Esophagus (tissue), 2 donors: ENCODE data around the gene SMIM12. TPM values are rescaled to one million over a fixed set of nuclear protein-coding genes. Genes with fewer than 3 reads are reported as not detected.
A peak's percentile ranks its signal among the peaks of the same experiment; 100 is the strongest.

Experiments
- H3K27ac ChIP-seq, 2 donors: one replicate each; pipeline ENCODE4 v1.5.1; 2013; ENCODE audit warnings: low read depth in 2 of 2, mild to moderate bottlenecking in 2 of 2, inconsistent platforms in 1 of 2, low read length in 1 of 2, moderate library complexity in 1 of 2
- H3K27me3 ChIP-seq, 2 donors: one replicate each; pipeline ENCODE4 v1.6.1; 2013; ENCODE audit warnings: low read length in 2 of 2, control low read depth in 1 of 2, mild to moderate bottlenecking in 1 of 2; ENCODE audit not compliant: insufficient read depth in 2 of 2, control insufficient read depth in 1 of 2
- H3K36me3 ChIP-seq, 2 donors: one replicate each; pipeline ENCODE4 v1.6.1; 2013; ENCODE audit warnings: low read length in 1 of 2; ENCODE audit not compliant: control insufficient read depth in 2 of 2, insufficient read depth in 2 of 2
- H3K4me1 ChIP-seq, 2 donors: one replicate each; pipeline ENCODE4 v1.6.1; 2013; ENCODE audit warnings: low read length in 1 of 2; ENCODE audit not compliant: control insufficient read depth in 2 of 2, insufficient read depth in 2 of 2
- H3K4me3 ChIP-seq, 2 donors: one replicate each; pipeline ENCODE4 v1.5.1; 2013; ENCODE audit warnings: low read length in 2 of 2, mild to moderate bottlenecking in 2 of 2, low read depth in 1 of 2, moderate library complexity in 1 of 2
- H3K9me3 ChIP-seq, 2 donors: one replicate each; pipeline ENCODE4 v1.6.1; 2013; ENCODE audit warnings: mild to moderate bottlenecking in 2 of 2, low read depth in 1 of 2, low read length in 1 of 2, moderate library complexity in 1 of 2; ENCODE audit not compliant: control insufficient read depth in 2 of 2, insufficient read depth in 1 of 2
- WGBS, 2 donors: extraction: QIAGEN DNeasy Blood & Tissue Kit; methylation state at CpG; one replicate each; pipeline ENCODE4 v1.1.7; 2013; 5-methylcytosine and 5-hydroxymethylcytosine counted together
- polyA plus RNA-seq, 2 donors: library from polyadenylated mRNA; stranded (reverse); fragments of 200-250 nt; gene quantifications; one replicate each; pipeline ENCODE4 v1.2.3, GENCODE V29; 2013
- donor health status: healthy with polysubstance abuse.
- donor health status: Bipolar disorder and iron deficiency.

The SMIM12 gene
- polyA plus RNA-seq: 10 to 100 TPM in 1 of 2 donors, 1 to 10 TPM in 1; 8.4 to 43.4 TPM

GRCh38 chr1:34859446-34860200 is at the start of gene SMIM12:
Gene SMIM12, minus strand, starts transcription at chr1:34859749. Its CDS starts 3,772 bp downstream, at chr1:34855977.
- 1 to 2% methylated on average over 46 to 47 of the region's 47 CpGs for WGBS, 2 donors
- no peaks in the 10 kb centered on the region for H3K27me3 ChIP-seq

GRCh38 chr1:34908369-34908768 is 48.8 kb upstream of the SMIM12 start:
- 57 to 61% methylated on average over 3 of the region's 3 CpGs for WGBS, 2 donors
- H3K27me3 ChIP-seq: no peaks in the 10 kb centered on the region
- H3K36me3 ChIP-seq: no peaks in the 10 kb centered on the region
- no peaks in the 10 kb centered on the region for H3K9me3 ChIP-seq
- no peak overlapping the region for H3K27ac ChIP-seq
- H3K4me3 ChIP-seq: no peak overlapping the region
- no peaks in the 10 kb centered on the region for H3K4me1 ChIP-seq

More at GRCh38 chr1:34859446-34860200, at the start of gene SMIM12:
- H3K27ac ChIP-seq: peak within 1 kb of the TSS; percentile 84 to 94
- H3K4me3 ChIP-seq: peak within 1 kb of the TSS; percentile 90 to 95
- peaks cover 8 to 10% of the 10 kb centered on the region in 2 donors for H3K36me3 ChIP-seq
- H3K9me3 ChIP-seq: no peaks in the 10 kb centered on the region
- H3K4me1 ChIP-seq: peaks cover 0 to 12% of the 10 kb centered on the region in 2 donors

- Histone ChIP-seq H3K36me3 (no peaks in the 10 kb centered on the region), H3K27ac (no peak overlapping the region), H3K27me3 (no peaks in the 10 kb centered on the region), H3K4me3 (no peak overlapping the region), H3K4me1 (no peaks in the 10 kb centered on the region), H3K9me3 (no peaks in the 10 kb centered on the region)
- 59 to 63% methylated on average over 5 of the region's 5 CpGs for WGBS, 2 donors
These were observed 48.0 kb upstream of the SMIM12 start for GRCh38 chr1:34907487-34908090.

GRCh38 chr1:34906756-34907155 is 47.2 kb upstream of the SMIM12 start:
- H3K9me3 ChIP-seq: no peaks in the 10 kb centered on the region
- H3K4me3 ChIP-seq: no peak overlapping the region
- WGBS, 2 donors: 56 to 57% methylated on average over 4 of the region's 4 CpGs
- H3K4me1 ChIP-seq: no peaks in the 10 kb centered on the region
- no peaks in the 10 kb centered on the region for H3K36me3 ChIP-seq
- no peaks in the 10 kb centered on the region for H3K27me3 ChIP-seq
- H3K27ac ChIP-seq: no peak overlapping the region

GRCh38 chr1:34906222-34906621 is 46.7 kb upstream of the SMIM12 start:
- WGBS, 2 donors: 81 to 92% methylated on average over 1 of the region's 1 CpG
- H3K27ac ChIP-seq: no peak overlapping the region
- H3K4me3 ChIP-seq: no peak overlapping the region
- no peaks in the 10 kb centered on the region for H3K36me3 ChIP-seq
- no peaks in the 10 kb centered on the region for H3K4me1 ChIP-seq
- H3K9me3 ChIP-seq: no peaks in the 10 kb centered on the region
- no peaks in the 10 kb centered on the region for H3K27me3 ChIP-seq

- no peak overlapping the region for H3K4me3 ChIP-seq
- H3K9me3 ChIP-seq: no peaks in the 10 kb centered on the region
- no peaks in the 10 kb centered on the region for H3K27me3 ChIP-seq
- H3K4me1 ChIP-seq: no peaks in the 10 kb centered on the region
- H3K27ac ChIP-seq: no peak overlapping the region
- 78 to 84% methylated on average over 12 of the region's 12 CpGs for WGBS, 2 donors
- H3K36me3 ChIP-seq: no peaks in the 10 kb centered on the region
These were observed 45.5 kb upstream of the SMIM12 start for GRCh38 chr1:34905098-34905459.

GRCh38 chr1:34904236-34905097 is 44.9 kb upstream of the SMIM12 start:
- Histone ChIP-seq H3K4me3 (no peak overlapping the region), H3K36me3 (no peaks in the 10 kb centered on the region), H3K4me1 (no peaks in the 10 kb centered on the region), H3K9me3 (no peaks in the 10 kb centered on the region), H3K27me3 (no peaks in the 10 kb centered on the region), H3K27ac (no peak overlapping the region)
- WGBS, 2 donors: 84 to 88% methylated on average over 33 of the region's 33 CpGs

GRCh38 chr1:34901919-34902318 is 42.4 kb upstream of the SMIM12 start:
- H3K36me3 ChIP-seq: no peaks in the 10 kb centered on the region
- H3K4me3 ChIP-seq: no peak overlapping the region
- no peaks in the 10 kb centered on the region for H3K9me3 ChIP-seq
- no peak overlapping the region for H3K27ac ChIP-seq
- WGBS, 2 donors: 66 to 67% methylated on average over 7 of the region's 7 CpGs
- H3K27me3 ChIP-seq: no peaks in the 10 kb centered on the region
- no peaks in the 10 kb centered on the region for H3K4me1 ChIP-seq

- H3K9me3 ChIP-seq: no peaks in the 10 kb centered on the region
- no peak overlapping the region for H3K4me3 ChIP-seq
- H3K27me3 ChIP-seq: no peaks in the 10 kb centered on the region
- no peaks in the 10 kb centered on the region for H3K36me3 ChIP-seq
- no peak overlapping the region for H3K27ac ChIP-seq
- no peaks in the 10 kb centered on the region for H3K4me1 ChIP-seq
- WGBS, 2 donors: 64 to 72% methylated on average over 13 of the region's 13 CpGs
These were observed 41.4 kb upstream of the SMIM12 start for GRCh38 chr1:34900775-34901502.
